Uterus (tissue), 2 donors: ENCODE results near the gene OR2A1.
"Not testable (repeated sequence)": the region's sequence is repeated elsewhere in the genome, so short reads cannot be mapped to it uniquely, and the experiment has no call there.

Experiments
- POLR2A ChIP-seq, 2 donors: fragments of 450-650 bp; IDR thresholded peaks; one replicate each; pipeline ENCODE4 v1.6.1; 2016; ENCODE audit warnings: antibody characterized with exemption in 2 of 2, mild to moderate bottlenecking in 1 of 2, moderate library complexity in 1 of 2
- TF ChIP-seq, protein P1 (sequence below), 4 experiments: fragments of 200-600 bp in 2 of 4; fragments of 450-650 bp in 2 of 4; sonication (generic) in 2 of 4; IDR thresholded peaks; one replicate each; pipeline ENCODE4 v1.5.1; 2016 to 2019; ENCODE audit warnings: antibody characterized with exemption in 4 of 4, mild to moderate bottlenecking in 2 of 4, moderate library complexity in 1 of 4

DNA sequence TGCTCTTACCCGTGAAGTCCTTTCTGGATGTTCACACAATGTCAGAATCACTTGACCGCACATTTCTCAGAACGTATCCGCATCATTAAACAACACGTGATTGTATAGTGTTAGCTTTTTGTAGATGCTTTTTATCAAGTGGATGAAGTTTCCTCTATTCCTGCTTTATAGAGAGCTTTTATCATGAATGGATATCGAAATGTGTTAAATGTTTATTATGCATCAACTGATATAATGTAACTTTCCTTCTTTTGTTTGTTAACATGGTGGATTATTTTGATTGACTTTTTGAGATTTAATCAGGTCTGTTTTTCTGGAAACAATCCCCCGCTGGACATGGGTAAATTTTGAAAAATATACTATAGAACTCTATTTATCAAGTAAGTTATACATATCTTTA lies 47.5 kb upstream of the OR2A1 start, which contains the start of gene OR2A7:
- TF ChIP-seq, protein P1, sequence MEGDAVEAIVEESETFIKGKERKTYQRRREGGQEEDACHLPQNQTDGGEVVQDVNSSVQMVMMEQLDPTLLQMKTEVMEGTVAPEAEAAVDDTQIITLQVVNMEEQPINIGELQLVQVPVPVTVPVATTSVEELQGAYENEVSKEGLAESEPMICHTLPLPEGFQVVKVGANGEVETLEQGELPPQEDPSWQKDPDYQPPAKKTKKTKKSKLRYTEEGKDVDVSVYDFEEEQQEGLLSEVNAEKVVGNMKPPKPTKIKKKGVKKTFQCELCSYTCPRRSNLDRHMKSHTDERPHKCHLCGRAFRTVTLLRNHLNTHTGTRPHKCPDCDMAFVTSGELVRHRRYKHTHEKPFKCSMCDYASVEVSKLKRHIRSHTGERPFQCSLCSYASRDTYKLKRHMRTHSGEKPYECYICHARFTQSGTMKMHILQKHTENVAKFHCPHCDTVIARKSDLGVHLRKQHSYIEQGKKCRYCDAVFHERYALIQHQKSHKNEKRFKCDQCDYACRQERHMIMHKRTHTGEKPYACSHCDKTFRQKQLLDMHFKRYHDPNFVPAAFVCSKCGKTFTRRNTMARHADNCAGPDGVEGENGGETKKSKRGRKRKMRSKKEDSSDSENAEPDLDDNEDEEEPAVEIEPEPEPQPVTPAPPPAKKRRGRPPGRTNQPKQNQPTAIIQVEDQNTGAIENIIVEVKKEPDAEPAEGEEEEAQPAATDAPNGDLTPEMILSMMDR (IDR thresholded peaks at IDR 0.05), result not testable (repeated sequence)
- not testable (repeated sequence) for TF ChIP-seq POLR2A (IDR thresholded peaks at IDR 0.05)
